Measurements from ENCODE around the gene ABCA4. TPM values are rescaled to one million over a fixed set of nuclear protein-coding genes. Genes with fewer than 3 reads are reported as not detected.

Gene ABCA4
- total RNA-seq, 4 donors from 2014 or later = not detected

DNA sequence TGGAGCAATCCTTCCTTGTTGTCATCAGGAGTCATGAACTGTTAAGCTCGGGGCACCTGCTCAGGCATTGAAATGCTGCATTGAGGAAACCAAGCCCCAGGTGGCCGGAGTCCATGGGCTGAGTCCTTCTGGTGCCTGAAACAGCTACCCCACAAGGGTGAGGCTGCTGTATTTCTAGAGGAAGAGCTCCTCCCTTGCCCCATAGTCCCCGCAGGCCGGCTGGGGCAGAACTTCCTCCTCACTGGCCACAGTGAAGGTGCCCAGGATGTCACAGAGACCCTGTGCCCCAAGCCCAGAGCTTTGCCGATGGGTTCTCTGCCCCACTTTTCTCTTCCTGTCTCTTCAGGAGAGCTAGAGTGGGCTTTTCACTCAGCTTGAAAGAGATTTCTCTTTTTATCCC lies 130.9 kb downstream of the ABCA4 start:
- no peak for DNase-seq
- TF ChIP-seq, protein P1, sequence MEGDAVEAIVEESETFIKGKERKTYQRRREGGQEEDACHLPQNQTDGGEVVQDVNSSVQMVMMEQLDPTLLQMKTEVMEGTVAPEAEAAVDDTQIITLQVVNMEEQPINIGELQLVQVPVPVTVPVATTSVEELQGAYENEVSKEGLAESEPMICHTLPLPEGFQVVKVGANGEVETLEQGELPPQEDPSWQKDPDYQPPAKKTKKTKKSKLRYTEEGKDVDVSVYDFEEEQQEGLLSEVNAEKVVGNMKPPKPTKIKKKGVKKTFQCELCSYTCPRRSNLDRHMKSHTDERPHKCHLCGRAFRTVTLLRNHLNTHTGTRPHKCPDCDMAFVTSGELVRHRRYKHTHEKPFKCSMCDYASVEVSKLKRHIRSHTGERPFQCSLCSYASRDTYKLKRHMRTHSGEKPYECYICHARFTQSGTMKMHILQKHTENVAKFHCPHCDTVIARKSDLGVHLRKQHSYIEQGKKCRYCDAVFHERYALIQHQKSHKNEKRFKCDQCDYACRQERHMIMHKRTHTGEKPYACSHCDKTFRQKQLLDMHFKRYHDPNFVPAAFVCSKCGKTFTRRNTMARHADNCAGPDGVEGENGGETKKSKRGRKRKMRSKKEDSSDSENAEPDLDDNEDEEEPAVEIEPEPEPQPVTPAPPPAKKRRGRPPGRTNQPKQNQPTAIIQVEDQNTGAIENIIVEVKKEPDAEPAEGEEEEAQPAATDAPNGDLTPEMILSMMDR (IDR thresholded peaks at IDR 0.05 in 4 of 5, conservative IDR thresholded peaks at IDR 0.05 in 1 of 5) = no peak
- TF ChIP-seq POLR2A (IDR thresholded peaks at IDR 0.05) = no peak

DNA sequence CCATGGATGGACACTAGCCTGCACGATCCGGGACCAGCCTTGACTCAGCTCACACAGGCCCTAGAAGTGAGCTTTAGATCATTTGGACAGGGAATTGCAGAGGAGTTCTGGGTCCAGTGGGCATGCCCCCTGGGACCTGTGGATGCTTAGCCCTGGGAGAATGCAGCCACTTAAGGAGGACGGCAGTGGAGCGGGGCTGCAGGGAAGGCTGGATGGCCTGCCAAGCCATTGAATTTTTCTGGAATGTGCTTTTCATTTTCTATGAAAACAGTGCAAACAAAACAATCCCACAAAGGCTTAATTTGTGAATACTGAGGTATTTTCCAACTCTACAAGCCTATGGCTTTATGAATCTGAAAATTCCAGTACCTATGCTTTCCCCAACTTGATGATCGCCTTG lies 131.3 kb downstream of the ABCA4 start:
- Histone ChIP-seq H3K27ac (no peak overlapping the region), H3K4me3 (no peak overlapping the region), H3K36me3 (no peaks in the 10 kb centered on the region), H3K4me1 (no peaks in the 10 kb centered on the region), H3K27me3 (no peaks in the 10 kb centered on the region), H3K9me3 (no peaks in the 10 kb centered on the region)
- DNase-seq (no peak), ATAC-seq (no peak)
- in situ Hi-C loops (cut with MboI; ENCODE audit: low sequenced_read_pairs in 4 of 4) = no loop called here
- intact Hi-C loops (cut with DNase I; ENCODE audit: low total_unique reads) = no loop called here
- TF ChIP-seq POLR2A (IDR thresholded peaks at IDR 0.05) = no peak
- TF ChIP-seq, protein P1 (IDR thresholded peaks at IDR 0.05 in 4 of 5, conservative IDR thresholded peaks at IDR 0.05 in 1 of 5) = no peak

More for the DNA sequence above, 130.9 kb downstream of the ABCA4 start:
- no peaks in the 10 kb centered on the region for H3K9me3 ChIP-seq
- ATAC-seq = no peak
- H3K36me3 ChIP-seq = no peaks in the 10 kb centered on the region
- in situ Hi-C loops (cut with MboI; ENCODE audit: low sequenced_read_pairs in 4 of 4) = no loop called here
- H3K4me1 ChIP-seq = no peaks in the 10 kb centered on the region
- no peak overlapping the region for H3K27ac ChIP-seq
- no peaks in the 10 kb centered on the region for H3K27me3 ChIP-seq
- intact Hi-C loops (cut with DNase I; ENCODE audit: low total_unique reads) = no loop called here
- H3K4me3 ChIP-seq = no peak overlapping the region

DNA sequence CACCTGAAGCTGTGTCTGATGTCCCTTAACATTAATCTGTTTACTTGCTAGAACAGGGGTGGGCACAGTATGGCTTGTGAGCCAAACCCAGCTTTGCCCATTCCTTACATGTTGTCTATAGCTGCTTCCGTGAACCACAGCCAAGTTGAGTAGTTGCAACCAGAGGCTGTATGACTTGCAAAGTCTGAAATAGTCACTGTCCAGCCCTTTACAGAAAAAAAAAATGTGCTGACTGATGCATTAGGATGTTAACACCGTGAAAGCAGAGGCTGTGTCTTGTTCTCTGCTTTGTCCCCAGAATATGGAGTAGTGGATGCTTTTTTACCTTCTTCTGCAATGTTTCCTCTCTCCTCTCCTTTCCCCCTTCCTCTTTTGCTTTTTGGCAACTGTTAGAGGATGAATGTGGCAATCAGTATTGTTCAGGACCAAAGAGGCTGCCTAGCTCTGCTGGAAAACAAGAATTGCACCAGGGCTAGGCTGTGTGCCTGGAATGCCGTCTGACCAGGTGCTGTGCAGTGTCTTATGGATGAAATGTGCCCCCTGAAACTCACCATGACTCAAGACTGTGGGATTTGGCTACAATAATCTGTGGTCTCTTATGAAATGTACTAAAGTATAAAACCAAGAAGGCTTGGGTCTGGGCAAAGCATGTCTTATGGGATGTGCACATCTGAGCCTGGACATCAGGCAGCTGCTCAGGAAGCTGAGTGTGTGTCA lies 132.2 kb downstream of the ABCA4 start:
- TF ChIP-seq POLR2A (IDR thresholded peaks at IDR 0.05) = no peak
- TF ChIP-seq, protein P1 (IDR thresholded peaks at IDR 0.05 in 4 of 5, conservative IDR thresholded peaks at IDR 0.05 in 1 of 5) = no peak
- DNase-seq = no peak
- H3K27ac ChIP-seq = peak overlapping the region in 1 of 4 donors; percentile 47
- ATAC-seq = peak in 1 of 2 donors; percentile 56
- H3K36me3 ChIP-seq = no peaks in the 10 kb centered on the region
- in situ Hi-C loops (cut with MboI; ENCODE audit: low sequenced_read_pairs in 4 of 4) (no loop called here), intact Hi-C loops (cut with DNase I; ENCODE audit: low total_unique reads) (no loop called here)
- no peaks in the 10 kb centered on the region for H3K9me3 ChIP-seq
- H3K4me3 ChIP-seq = no peak overlapping the region
- no peaks in the 10 kb centered on the region for H3K27me3 ChIP-seq
- H3K4me1 ChIP-seq = no peaks in the 10 kb centered on the region

DNA sequence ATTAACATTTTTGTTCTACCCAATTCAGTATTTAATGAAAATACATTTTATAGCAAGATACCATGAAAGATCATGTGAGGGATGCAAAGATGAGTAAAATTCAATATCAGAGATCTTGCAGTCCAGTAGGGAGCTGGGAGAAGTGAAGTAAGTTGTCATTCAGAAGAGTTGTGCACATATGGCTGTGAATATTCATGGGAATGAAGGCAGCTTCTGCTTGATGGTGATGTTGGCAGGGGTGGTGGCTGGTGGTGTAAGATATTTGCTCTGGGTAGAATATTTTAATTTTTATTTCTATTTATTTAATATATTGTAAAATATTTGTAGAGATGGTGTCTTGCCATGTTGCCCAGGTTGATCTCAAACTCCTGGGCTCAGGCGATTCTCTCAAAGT lies 139.7 kb downstream of the ABCA4 start:
- DNase-seq = no peak
- intact Hi-C loops (cut with DNase I; ENCODE audit: low total_unique reads) = no loop called here

More for the DNA sequence above, 139.7 kb downstream of the ABCA4 start:
- no peak overlapping the region for H3K27ac ChIP-seq
- no peaks in the 10 kb centered on the region for H3K9me3 ChIP-seq
- peaks cover 6 to 18% of the 10 kb centered on the region in 2 donors for H3K4me1 ChIP-seq
- ATAC-seq = no peak
- H3K4me3 ChIP-seq = no peak overlapping the region
- no peak for TF ChIP-seq POLR2A (IDR thresholded peaks at IDR 0.05)
- TF ChIP-seq, protein P1 (IDR thresholded peaks at IDR 0.05 in 4 of 5, conservative IDR thresholded peaks at IDR 0.05 in 1 of 5) = no peak
- in situ Hi-C loops (cut with MboI; ENCODE audit: low sequenced_read_pairs in 4 of 4) = no loop called here
- H3K36me3 ChIP-seq = no peaks in the 10 kb centered on the region
- no peaks in the 10 kb centered on the region for H3K27me3 ChIP-seq
